GM12878 (cell line): ENCODE results near the gene UAP1.

ENCODE experiments used
- CHD2 ChIP-seq: IDR thresholded peaks from 2 replicates; pipeline ENCODE4 v1.6.1; 2011; ENCODE audit warnings: low read depth, low read length, improper control_type of control experiment, borderline replicate concordance
- CREB1 ChIP-seq: IDR thresholded peaks from 2 replicates; pipeline ENCODE4 v1.6.1; 2012; ENCODE audit warnings: low read depth, mild to moderate bottlenecking, inconsistent platforms
- FOS ChIP-seq: IDR thresholded peaks from 3 replicates; pipeline ENCODE4 v1.6.1; 2011; ENCODE audit warnings: borderline replicate concordance; ENCODE audit not compliant: insufficient read length; ENCODE audit errors: extremely low read depth
- IRF4 ChIP-seq: IDR thresholded peaks from 2 replicates; pipeline ENCODE4 v1.6.1; 2011; ENCODE audit warnings: low read depth, low read length
- KDM1A ChIP-seq: fragments of 200-600 bp; sonication (generic); IDR thresholded peaks from 2 replicates; pipeline ENCODE4 v1.6.1; 2016; ENCODE audit warnings: borderline replicate concordance
- MTA3 ChIP-seq: IDR thresholded peaks from 2 replicates; pipeline ENCODE4 v1.6.1; 2012; ENCODE audit warnings: low read length, inconsistent platforms, borderline replicate concordance
- MXI1 ChIP-seq: fragments of 150-350 bp; IDR thresholded peaks from 2 replicates; pipeline ENCODE4 v1.6.1; 2011; ENCODE audit warnings: low read depth, mild to moderate bottlenecking, inconsistent platforms, low read length, improper control_type of control experiment
- RAD21 ChIP-seq: IDR thresholded peaks from 2 replicates; pipeline ENCODE4 v1.6.1; 2011; ENCODE audit warnings: mild to moderate bottlenecking, low read depth, low read length, moderate library complexity; ENCODE audit not compliant: insufficient read depth
- SIN3A ChIP-seq: IDR thresholded peaks from 2 replicates; pipeline ENCODE4 v1.6.1; 2012; ENCODE audit warnings: low read depth, low read length, improper control_type of control experiment
- SREBF1 ChIP-seq: IDR thresholded peaks from 2 replicates; pipeline ENCODE4 v1.6.1; 2012; ENCODE audit warnings: mild to moderate bottlenecking, low read length
- TAF1 ChIP-seq: IDR thresholded peaks from 2 replicates; pipeline ENCODE4 v1.6.1; 2011; ENCODE audit warnings: mild to moderate bottlenecking, low read depth, low read length, borderline replicate concordance
- YY1 ChIP-seq: IDR thresholded peaks from 2 replicates; pipeline ENCODE4 v1.6.1; 2011; ENCODE audit warnings: low read depth, mild to moderate bottlenecking, low read length
- TF ChIP-seq, protein P1 (sequence below), 3 experiments: IDR thresholded peaks in 2 of 3; conservative IDR thresholded peaks in 1 of 3; 2 replicates each; pipeline ENCODE4 v1.5.1; 2011; ENCODE audit warnings: low read depth in 3 of 3, low read length in 3 of 3, mild to moderate bottlenecking in 3 of 3, control low read depth in 2 of 3, moderate library complexity in 2 of 3, inconsistent platforms in 1 of 3, mixed read lengths in 1 of 3; ENCODE audit not compliant: control insufficient read depth in 2 of 3, insufficient read depth in 1 of 3; ENCODE audit errors: extremely low read depth in 1 of 3
- TF ChIP-seq, protein P2 (sequence below): IDR thresholded peaks from 2 replicates; pipeline ENCODE4 v1.6.1; 2011; ENCODE audit warnings: borderline replicate concordance, low read depth, mild to moderate bottlenecking, moderate library complexity, low read length; ENCODE audit not compliant: insufficient read depth, poor library complexity, severe bottlenecking

DNA sequence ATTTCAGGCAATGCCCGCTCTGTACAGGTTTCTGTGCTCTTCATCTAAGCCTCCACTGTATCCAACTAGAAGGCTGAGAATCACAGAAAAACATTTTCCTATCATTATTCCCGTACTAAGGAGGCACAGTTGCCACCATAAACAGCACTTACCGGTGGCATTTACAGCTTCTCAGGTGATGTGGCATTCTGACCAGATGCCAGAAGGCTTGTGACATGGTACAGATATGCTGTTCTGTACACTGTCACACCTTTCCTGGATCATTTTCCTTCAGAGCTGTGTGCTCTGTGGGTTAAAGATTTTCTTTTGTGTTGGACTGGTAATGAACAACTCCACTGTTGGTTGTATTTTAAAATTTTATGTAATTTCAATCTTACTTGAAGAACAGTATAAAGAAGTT, 4.0 kb upstream of the UAP1 start:
- TF ChIP-seq KDM1A (no peak), FOS (no peak), IRF4 (no peak), RAD21 (no peak), YY1 (no peak), MXI1 (no peak), SREBF1 (no peak), TAF1 (no peak), SIN3A (no peak), CREB1 (no peak), CHD2 (no peak), MTA3 (no peak)
- TF ChIP-seq, protein P1, sequence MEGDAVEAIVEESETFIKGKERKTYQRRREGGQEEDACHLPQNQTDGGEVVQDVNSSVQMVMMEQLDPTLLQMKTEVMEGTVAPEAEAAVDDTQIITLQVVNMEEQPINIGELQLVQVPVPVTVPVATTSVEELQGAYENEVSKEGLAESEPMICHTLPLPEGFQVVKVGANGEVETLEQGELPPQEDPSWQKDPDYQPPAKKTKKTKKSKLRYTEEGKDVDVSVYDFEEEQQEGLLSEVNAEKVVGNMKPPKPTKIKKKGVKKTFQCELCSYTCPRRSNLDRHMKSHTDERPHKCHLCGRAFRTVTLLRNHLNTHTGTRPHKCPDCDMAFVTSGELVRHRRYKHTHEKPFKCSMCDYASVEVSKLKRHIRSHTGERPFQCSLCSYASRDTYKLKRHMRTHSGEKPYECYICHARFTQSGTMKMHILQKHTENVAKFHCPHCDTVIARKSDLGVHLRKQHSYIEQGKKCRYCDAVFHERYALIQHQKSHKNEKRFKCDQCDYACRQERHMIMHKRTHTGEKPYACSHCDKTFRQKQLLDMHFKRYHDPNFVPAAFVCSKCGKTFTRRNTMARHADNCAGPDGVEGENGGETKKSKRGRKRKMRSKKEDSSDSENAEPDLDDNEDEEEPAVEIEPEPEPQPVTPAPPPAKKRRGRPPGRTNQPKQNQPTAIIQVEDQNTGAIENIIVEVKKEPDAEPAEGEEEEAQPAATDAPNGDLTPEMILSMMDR (IDR thresholded peaks at IDR 0.05 in 2 of 3, conservative IDR thresholded peaks at IDR 0.05 in 1 of 3; ENCODE audit: control insufficient read depth in 2 of 3, extremely low read depth in 1 of 3, insufficient read depth in 1 of 3, low read depth in 3 of 3, low read length in 3 of 3): no peak
- TF ChIP-seq, protein P2, sequence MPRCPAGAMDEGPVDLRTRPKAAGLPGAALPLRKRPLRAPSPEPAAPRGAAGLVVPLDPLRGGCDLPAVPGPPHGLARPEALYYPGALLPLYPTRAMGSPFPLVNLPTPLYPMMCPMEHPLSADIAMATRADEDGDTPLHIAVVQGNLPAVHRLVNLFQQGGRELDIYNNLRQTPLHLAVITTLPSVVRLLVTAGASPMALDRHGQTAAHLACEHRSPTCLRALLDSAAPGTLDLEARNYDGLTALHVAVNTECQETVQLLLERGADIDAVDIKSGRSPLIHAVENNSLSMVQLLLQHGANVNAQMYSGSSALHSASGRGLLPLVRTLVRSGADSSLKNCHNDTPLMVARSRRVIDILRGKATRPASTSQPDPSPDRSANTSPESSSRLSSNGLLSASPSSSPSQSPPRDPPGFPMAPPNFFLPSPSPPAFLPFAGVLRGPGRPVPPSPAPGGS: no peak
